Peyer's patch (tissue), 4 donors: ENCODE data around the gene LRIG1. TPM values are rescaled to one million over a fixed set of nuclear protein-coding genes. Genes with fewer than 3 reads are reported as not detected.

Source experiments
- DNase-seq, 3 donors: peaks; one replicate each; pipeline ENCODE4 v3.0.0-alpha.2; 2017 to 2019
- H3K27ac ChIP-seq, 4 donors: fragments of 200-600 bp; sonication (generic); one replicate each; pipeline ENCODE4 v1.5.1; 2016 to 2019
- H3K27me3 ChIP-seq, 2 donors: fragments of 200-600 bp; sonication (generic); one replicate each; pipeline ENCODE4 v1.5.1; 2019
- H3K36me3 ChIP-seq, 3 donors: fragments of 200-600 bp; sonication (generic); one replicate each; pipeline ENCODE4 v1.5.1; 2016 to 2019
- H3K4me1 ChIP-seq, 4 donors: fragments of 200-600 bp; sonication (generic); one replicate each; pipeline ENCODE4 v1.5.1; 2016 to 2019
- H3K4me3 ChIP-seq, 4 donors: fragments of 200-600 bp; sonication (generic); 1 replicate in 3 of 4; 2 replicates in 1 of 4; pipeline ENCODE4 v1.5.1; 2016 to 2019; ENCODE audit warnings: mild to moderate bottlenecking in 1 of 4
- H3K9me3 ChIP-seq, 4 donors: fragments of 200-600 bp; sonication (generic); one replicate each; pipeline ENCODE4 v1.5.1; 2016 to 2019; ENCODE audit warnings: mild to moderate bottlenecking in 1 of 4
- POLR2A ChIP-seq, 2 donors: fragments of 450-650 bp; IDR thresholded peaks; one replicate each; pipeline ENCODE4 v1.5.1; 2017; ENCODE audit warnings: antibody characterized with exemption in 2 of 2, mild to moderate bottlenecking in 2 of 2, moderate library complexity in 2 of 2
- total RNA-seq, 4 donors: library from RNA; depleted of rRNA; stranded (reverse); fragments of >200 nt; gene quantifications; one replicate each; pipeline ENCODE4 v1.1.0, GENCODE V29; 2016
- TF ChIP-seq, protein P1 (sequence below), 6 experiments: fragments of 450-650 bp in 4 of 6; fragments of 200-600 bp in 2 of 6; sonication (generic) in 1 of 6; IDR thresholded peaks; one replicate each; pipeline ENCODE4 v1.5.1; 2017 to 2019; ENCODE audit warnings: antibody characterized with exemption in 6 of 6, mild to moderate bottlenecking in 3 of 6, moderate library complexity in 1 of 6

LRIG1 gene
- total RNA-seq, 4 donors from 2014 or later: 28.5 to 65.2 (median 59.2) TPM

DNA sequence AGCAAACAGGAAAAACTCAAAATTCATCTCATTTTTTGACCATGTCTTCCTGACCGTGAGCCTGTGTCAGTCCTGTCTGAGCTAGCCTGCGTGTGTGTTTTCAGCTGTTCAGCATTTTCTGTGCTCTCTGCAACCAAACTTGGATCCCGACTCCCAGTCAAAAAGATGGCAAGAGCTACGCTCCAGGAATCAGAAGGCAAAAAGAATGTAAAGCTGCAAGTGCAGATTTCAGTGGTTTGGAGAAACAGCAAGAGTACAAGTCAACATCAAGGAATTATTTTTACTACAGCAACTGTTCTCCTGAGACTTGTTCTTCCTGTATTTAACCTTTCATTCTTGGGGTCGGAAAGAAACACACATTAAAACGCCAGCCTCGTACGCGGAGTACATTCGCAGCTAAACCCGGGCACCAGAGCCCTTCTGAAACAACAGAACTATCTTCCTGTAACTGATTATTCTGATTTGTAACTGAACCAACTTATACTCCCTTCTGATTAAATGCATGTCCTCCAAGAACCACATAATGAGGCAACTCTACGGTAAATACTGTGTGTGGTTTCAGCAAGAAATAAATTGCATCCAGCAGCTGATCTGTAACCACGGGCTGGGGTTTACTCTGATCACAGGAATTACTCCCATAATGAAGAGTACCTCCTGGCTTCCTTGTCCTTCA lies 107.4 kb downstream of the LRIG1 start:
- Histone ChIP-seq H3K27ac (peak overlapping the region in 2 of 4 donors; percentile 25 to 75), H3K27me3 (no peaks in the 10 kb centered on the region), H3K4me3 (peak overlapping the region in 1 of 4 donors; percentile 26), H3K4me1 (peaks cover 0 to 7% (median 0%) of the 10 kb centered on the region in 4 donors), H3K36me3 (peaks cover 0 to 48% (median 0%) of the 10 kb centered on the region in 3 donors), H3K9me3 (no peaks in the 10 kb centered on the region)
- DNase-seq: peak in 1 of 3 donors; percentile 33
- TF ChIP-seq, protein P1, sequence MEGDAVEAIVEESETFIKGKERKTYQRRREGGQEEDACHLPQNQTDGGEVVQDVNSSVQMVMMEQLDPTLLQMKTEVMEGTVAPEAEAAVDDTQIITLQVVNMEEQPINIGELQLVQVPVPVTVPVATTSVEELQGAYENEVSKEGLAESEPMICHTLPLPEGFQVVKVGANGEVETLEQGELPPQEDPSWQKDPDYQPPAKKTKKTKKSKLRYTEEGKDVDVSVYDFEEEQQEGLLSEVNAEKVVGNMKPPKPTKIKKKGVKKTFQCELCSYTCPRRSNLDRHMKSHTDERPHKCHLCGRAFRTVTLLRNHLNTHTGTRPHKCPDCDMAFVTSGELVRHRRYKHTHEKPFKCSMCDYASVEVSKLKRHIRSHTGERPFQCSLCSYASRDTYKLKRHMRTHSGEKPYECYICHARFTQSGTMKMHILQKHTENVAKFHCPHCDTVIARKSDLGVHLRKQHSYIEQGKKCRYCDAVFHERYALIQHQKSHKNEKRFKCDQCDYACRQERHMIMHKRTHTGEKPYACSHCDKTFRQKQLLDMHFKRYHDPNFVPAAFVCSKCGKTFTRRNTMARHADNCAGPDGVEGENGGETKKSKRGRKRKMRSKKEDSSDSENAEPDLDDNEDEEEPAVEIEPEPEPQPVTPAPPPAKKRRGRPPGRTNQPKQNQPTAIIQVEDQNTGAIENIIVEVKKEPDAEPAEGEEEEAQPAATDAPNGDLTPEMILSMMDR (IDR thresholded peaks at IDR 0.05): no peak
- no peak for TF ChIP-seq POLR2A (IDR thresholded peaks at IDR 0.05)

DNA sequence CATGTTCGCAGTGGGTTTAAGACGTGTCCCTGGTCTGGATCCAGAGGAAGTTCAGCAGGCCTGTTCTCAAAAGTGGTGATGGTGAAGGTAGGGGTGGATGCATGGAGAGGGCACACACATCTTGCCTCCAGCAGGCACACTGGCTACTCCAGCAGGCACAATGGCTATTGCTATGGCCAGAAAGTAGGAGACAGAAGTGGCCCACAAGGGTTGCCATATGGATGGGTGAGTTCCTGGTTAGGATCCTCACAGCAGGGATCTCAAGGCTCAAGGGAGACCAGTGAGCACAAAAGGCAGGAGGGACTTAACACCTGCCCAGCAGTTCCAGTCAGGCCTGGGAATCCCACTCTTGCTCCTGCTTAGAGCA lies 107.9 kb downstream of the LRIG1 start:
- H3K27me3 ChIP-seq: no peaks in the 10 kb centered on the region
- no peaks in the 10 kb centered on the region for H3K9me3 ChIP-seq
- H3K4me3 ChIP-seq: no peak overlapping the region
- TF ChIP-seq POLR2A (IDR thresholded peaks at IDR 0.05): no peak
- TF ChIP-seq, protein P1 (IDR thresholded peaks at IDR 0.05): no peak
- H3K36me3 ChIP-seq: peaks cover 0 to 42% (median 0%) of the 10 kb centered on the region in 3 donors
- H3K4me1 ChIP-seq: peaks cover 0 to 7% (median 0%) of the 10 kb centered on the region in 4 donors
- peak overlapping the region in 2 of 4 donors; percentile 25 to 75 for H3K27ac ChIP-seq
- DNase-seq: no peak

DNA sequence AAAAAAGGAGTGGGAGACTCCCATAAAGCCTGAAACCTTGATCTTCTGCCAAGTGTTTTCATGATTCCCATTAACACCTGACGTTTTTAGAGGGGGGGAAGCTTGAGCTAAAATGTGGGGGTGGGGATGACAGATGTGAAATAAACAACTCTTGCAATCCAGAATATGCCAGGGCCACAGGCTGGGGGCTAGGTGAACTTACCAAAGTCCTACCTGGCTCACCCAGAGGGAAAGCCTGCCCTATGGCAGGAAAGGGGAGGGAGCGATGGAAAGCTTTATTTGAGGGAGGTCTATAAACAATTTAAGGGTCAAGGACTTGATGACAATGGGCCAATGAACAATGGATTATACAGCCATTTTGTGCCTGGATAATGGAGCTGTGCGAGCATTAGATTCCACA lies 108.3 kb downstream of the LRIG1 start:
- Histone ChIP-seq H3K36me3 (peaks cover 0 to 38% (median 0%) of the 10 kb centered on the region in 3 donors), H3K4me1 (peaks cover 0 to 7% (median 0%) of the 10 kb centered on the region in 4 donors), H3K9me3 (no peaks in the 10 kb centered on the region), H3K27ac (peak overlapping the region in 1 of 4 donors; percentile 75), H3K27me3 (no peaks in the 10 kb centered on the region), H3K4me3 (no peak overlapping the region)
- no peak for TF ChIP-seq POLR2A (IDR thresholded peaks at IDR 0.05)
- TF ChIP-seq, protein P1 (IDR thresholded peaks at IDR 0.05): no peak
- no peak for DNase-seq

DNA sequence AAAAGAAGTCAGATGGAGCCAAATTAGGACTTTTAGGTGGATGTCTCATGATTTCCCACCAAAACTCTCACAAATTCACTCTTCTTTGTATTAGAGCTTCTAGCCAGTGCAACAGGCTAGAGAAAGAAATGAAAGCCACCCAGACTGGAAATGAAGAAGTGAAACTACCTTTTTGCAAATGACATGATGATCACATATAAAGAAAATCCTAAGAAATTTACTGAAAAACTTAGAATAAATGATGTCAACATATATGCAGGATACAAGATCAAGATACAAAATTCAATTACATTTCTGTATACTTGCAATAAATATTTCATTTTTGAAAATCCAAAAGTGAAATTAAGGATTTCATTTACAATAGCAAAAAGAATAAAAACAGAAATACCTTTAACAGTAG lies 110.8 kb downstream of the LRIG1 start:
- Histone ChIP-seq H3K9me3 (no peaks in the 10 kb centered on the region), H3K4me3 (no peak overlapping the region), H3K36me3 (peaks cover 0 to 35% (median 0%) of the 10 kb centered on the region in 3 donors), H3K27ac (no peak overlapping the region), H3K27me3 (no peaks in the 10 kb centered on the region), H3K4me1 (peaks cover 0 to 7% (median 2%) of the 10 kb centered on the region in 4 donors)
- no peak for DNase-seq
- no peak for TF ChIP-seq POLR2A (IDR thresholded peaks at IDR 0.05)
- TF ChIP-seq, protein P1 (IDR thresholded peaks at IDR 0.05): no peak

DNA sequence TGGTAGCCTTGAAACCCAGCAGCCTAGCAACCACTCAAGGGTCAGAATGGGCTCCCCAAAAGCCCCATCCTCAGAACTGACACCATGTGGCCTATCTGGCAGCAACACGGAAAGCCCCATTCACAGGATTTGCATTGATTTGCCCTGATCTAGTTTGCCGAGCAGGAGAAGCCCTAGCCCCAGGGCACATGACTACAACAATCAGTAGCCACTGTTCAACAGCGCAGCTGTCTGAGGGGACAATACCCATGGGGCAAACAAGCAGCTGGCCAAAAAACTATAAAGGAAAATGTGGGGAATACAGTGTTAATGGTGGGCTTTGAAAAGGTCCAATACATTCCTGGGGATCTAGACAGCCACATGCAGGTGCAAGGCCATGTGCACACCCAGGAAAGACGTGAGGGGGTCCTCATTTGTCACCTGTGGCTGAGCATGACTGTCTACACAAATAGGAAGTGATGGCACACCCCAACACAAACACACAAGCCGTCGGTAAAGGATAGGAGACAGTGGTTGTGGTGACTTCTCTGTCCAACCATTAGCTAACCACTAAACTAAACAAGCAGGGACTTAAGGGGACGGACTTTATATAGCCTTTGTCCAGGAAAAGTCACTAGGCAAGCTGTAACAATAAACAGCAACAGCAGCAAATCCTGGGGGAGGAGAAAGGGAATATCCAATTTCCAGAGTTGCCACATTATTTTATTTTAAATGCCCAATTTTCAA lies 113.7 kb downstream of the LRIG1 start:
- Histone ChIP-seq H3K36me3 (peaks cover 0 to 51% (median 0%) of the 10 kb centered on the region in 3 donors), H3K27me3 (no peaks in the 10 kb centered on the region), H3K9me3 (no peaks in the 10 kb centered on the region), H3K4me1 (peaks cover 0 to 3% (median 0%) of the 10 kb centered on the region in 4 donors), H3K27ac (peak overlapping the region in 1 of 4 donors; percentile 59), H3K4me3 (no peak overlapping the region)
- DNase-seq: no peak
- TF ChIP-seq POLR2A (IDR thresholded peaks at IDR 0.05): no peak
- TF ChIP-seq, protein P1 (IDR thresholded peaks at IDR 0.05): no peak
